ENCODE measurements around the gene MYDGF.

Gene MYDGF

GRCh38 chr19:4640247-4641000 is 29.7 kb downstream of the MYDGF start:
- peak overlapping the region; percentile 68 for H3K27ac Mint-ChIP-seq (ENCODE audit: low read depth)
- H3K36me3 Mint-ChIP-seq (ENCODE audit: insufficient read depth) = no peaks in the 10 kb centered on the region
- H3K9me3 Mint-ChIP-seq = no peaks in the 10 kb centered on the region
- no peaks in the 10 kb centered on the region for H3K27me3 Mint-ChIP-seq
- no peak for DNase-seq (ENCODE audit: low spot score in 2 of 2)
- ATAC-seq (replicated peaks; ENCODE audit: extremely low read depth, poor library complexity, severe bottlenecking) = no peak
- peak overlapping the region; percentile 96 for H3K4me3 Mint-ChIP-seq
- H3K4me1 Mint-ChIP-seq = peaks cover 20% of the 10 kb centered on the region

DNA sequence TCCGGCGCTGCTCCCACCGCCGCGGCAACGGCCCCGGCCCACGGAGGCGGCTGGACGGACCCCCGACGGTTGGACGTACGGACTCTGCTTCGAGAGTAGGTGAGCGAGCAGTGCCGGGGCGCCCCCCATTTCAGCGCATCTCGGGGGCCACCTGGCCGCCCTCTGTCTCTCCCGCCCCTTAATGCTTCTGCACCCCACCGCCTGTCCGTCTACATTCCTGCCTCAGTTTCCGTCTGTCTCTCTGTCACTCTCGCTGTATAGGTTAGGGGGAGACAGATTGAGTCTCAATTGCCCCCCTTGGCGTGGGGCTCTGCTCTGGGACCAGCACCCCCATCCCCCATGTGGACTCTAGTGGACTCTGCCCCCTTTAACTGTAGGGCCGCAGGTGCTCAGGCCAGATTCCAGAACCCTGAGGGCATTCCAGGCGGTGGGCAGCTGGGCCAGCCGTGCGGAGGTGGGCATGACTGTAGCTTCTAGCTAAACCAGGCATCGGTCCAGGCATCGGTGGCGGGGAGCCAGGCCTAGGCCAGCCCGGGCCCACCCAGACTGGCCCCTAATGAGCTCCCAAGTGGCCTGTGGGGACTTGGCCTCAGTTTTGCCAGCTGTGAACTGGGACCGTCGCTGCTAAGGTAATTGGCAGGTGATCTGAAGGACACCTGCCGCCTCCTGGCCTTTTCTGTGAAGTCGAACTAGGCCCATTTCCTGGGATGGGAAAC is 30.5 kb downstream of the MYDGF start:
- no peak for ATAC-seq (replicated peaks; ENCODE audit: extremely low read depth, poor library complexity, severe bottlenecking)
- Mint-ChIP-seq H3K9me3 (no peaks in the 10 kb centered on the region), H3K27me3 (no peaks in the 10 kb centered on the region), H3K27ac (ENCODE audit: low read depth) (peak overlapping the region; percentile 99), H3K36me3 (ENCODE audit: insufficient read depth) (no peaks in the 10 kb centered on the region), H3K4me1 (peaks cover 20% of the 10 kb centered on the region), H3K4me3 (peak overlapping the region; percentile 96)
- no peak for DNase-seq (ENCODE audit: low spot score in 2 of 2)

- Mint-ChIP-seq H3K27ac (ENCODE audit: low read depth) (peak within 1 kb of the TSS; percentile 99), H3K27me3 (no peaks in the 10 kb centered on the region), H3K4me3 (peak within 1 kb of the TSS; percentile 96), H3K36me3 (ENCODE audit: insufficient read depth) (no peaks in the 10 kb centered on the region), H3K4me1 (peaks cover 20% of the 10 kb centered on the region), H3K9me3 (no peaks in the 10 kb centered on the region)
- ATAC-seq (replicated peaks; ENCODE audit: extremely low read depth, poor library complexity, severe bottlenecking) (peak; percentile 94), DNase-seq (ENCODE audit: low spot score in 2 of 2) (peak; percentile 97 to 98)
Measured at GRCh38 chr19:4638828-4639530, 31.2 kb downstream of the MYDGF start, which contains the start of gene TNFAIP8L1. TSS of gene TNFAIP8L1 (plus strand) at chr19:4639516. CDS start at chr19:4651870, 12,354 bp downstream.

DNA sequence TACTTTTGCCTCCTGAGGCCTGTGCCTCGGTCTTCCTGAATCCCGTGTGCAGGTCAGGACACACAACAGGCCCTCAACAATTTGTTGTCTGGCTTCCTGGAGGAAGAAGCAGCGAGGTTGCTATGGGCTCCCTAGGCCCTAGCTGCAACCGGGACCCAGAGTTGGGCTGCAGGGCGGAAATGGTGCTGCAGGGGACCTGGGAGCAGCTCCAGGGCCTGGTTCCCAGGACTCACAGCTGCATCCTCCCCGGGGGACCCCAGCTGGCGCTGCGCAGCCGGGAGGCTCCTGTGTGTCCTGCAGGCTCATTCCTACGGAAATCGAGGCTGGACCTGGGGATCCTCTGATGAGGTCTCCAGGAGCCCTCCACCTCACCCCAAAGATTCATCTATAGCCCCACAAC is 31.8 kb downstream of the MYDGF start:
- no peaks in the 10 kb centered on the region for H3K27me3 Mint-ChIP-seq
- H3K36me3 Mint-ChIP-seq (ENCODE audit: insufficient read depth) = no peaks in the 10 kb centered on the region
- peaks cover 24% of the 10 kb centered on the region for H3K4me1 Mint-ChIP-seq
- DNase-seq (ENCODE audit: low spot score in 2 of 2) (no peak), ATAC-seq (replicated peaks; ENCODE audit: extremely low read depth, poor library complexity, severe bottlenecking) (no peak)
- H3K27ac Mint-ChIP-seq (ENCODE audit: low read depth) = peak overlapping the region; percentile 99
- H3K9me3 Mint-ChIP-seq = no peaks in the 10 kb centered on the region
- peak overlapping the region; percentile 96 for H3K4me3 Mint-ChIP-seq

- H3K9me3 Mint-ChIP-seq = no peaks in the 10 kb centered on the region
- DNase-seq (ENCODE audit: low spot score in 2 of 2) = no peak
- H3K4me1 Mint-ChIP-seq = peaks cover 26% of the 10 kb centered on the region
- ATAC-seq (replicated peaks; ENCODE audit: extremely low read depth, poor library complexity, severe bottlenecking) = no peak
- H3K27ac Mint-ChIP-seq (ENCODE audit: low read depth) = peak overlapping the region; percentile 16
- peak overlapping the region; percentile 48 for H3K4me3 Mint-ChIP-seq
- no peaks in the 10 kb centered on the region for H3K36me3 Mint-ChIP-seq (ENCODE audit: insufficient read depth)
- no peaks in the 10 kb centered on the region for H3K27me3 Mint-ChIP-seq
Measured at GRCh38 chr19:4636761-4637160, 33.4 kb downstream of the MYDGF start.

DNA sequence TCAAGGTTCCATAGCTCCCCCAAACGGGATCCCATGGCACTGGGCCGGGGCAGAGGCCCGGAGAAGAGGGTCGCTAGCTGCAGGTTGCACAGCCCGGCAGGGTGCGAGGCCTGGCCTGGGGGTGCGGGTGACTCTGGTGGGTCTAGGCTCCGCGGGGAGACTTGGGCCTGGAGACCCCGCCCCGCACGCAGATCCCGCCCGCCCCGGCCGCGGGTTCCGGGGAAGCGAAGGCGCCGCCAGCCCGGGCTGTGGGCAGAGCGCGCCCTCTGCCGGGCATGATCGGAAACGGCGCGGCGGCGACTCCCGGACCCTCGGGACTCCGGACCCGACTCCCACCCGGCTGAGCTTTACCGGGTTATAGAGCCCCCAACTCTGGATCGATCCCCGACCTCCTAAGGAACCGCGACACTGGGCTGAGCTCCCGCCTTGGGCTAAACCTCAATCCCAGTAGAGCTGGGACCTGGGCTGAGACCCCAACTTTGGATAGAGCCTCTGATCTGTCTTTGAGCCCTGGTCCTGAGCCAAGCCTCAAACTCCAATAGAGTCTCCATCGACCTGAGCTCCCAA is 33.9 kb downstream of the MYDGF start:
- Mint-ChIP-seq H3K27ac (ENCODE audit: low read depth) (peak overlapping the region; percentile 16), H3K36me3 (ENCODE audit: insufficient read depth) (no peaks in the 10 kb centered on the region)

DNA sequence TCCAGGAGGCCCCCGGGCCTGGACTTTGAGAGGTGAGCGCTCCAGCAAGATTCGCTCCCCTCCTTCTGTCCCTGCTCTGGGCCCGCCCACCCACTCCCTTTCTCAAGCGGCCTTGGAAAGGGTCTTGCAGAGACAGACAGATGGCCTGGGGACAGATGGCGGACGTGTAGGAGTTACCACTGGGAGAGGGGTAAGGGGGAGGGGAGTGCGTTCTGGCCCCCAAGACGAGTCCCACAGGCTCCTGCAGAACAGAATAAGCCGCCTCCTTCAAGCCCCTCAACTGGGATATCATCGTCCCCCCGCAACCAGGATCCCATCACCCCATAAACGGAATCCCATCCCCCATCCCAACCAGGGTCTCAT is 34.4 kb downstream of the MYDGF start:
- DNase-seq (ENCODE audit: low spot score in 2 of 2) (no peak), ATAC-seq (replicated peaks; ENCODE audit: extremely low read depth, poor library complexity, severe bottlenecking) (no peak)
- H3K27ac Mint-ChIP-seq (ENCODE audit: low read depth) = no peak overlapping the region
- H3K4me3 Mint-ChIP-seq = peak overlapping the region; percentile 48
- no peaks in the 10 kb centered on the region for H3K36me3 Mint-ChIP-seq (ENCODE audit: insufficient read depth)
- no peaks in the 10 kb centered on the region for H3K27me3 Mint-ChIP-seq
- H3K4me1 Mint-ChIP-seq = peaks cover 25% of the 10 kb centered on the region
- H3K9me3 Mint-ChIP-seq = no peaks in the 10 kb centered on the region

More for the DNA sequence above, 33.9 kb downstream of the MYDGF start:
- ATAC-seq (replicated peaks; ENCODE audit: extremely low read depth, poor library complexity, severe bottlenecking) (no peak), DNase-seq (ENCODE audit: low spot score in 2 of 2) (peak; percentile 43 to 70)
- Mint-ChIP-seq H3K4me3 (peak overlapping the region; percentile 48), H3K4me1 (peaks cover 26% of the 10 kb centered on the region), H3K9me3 (no peaks in the 10 kb centered on the region), H3K27me3 (no peaks in the 10 kb centered on the region)

DNA sequence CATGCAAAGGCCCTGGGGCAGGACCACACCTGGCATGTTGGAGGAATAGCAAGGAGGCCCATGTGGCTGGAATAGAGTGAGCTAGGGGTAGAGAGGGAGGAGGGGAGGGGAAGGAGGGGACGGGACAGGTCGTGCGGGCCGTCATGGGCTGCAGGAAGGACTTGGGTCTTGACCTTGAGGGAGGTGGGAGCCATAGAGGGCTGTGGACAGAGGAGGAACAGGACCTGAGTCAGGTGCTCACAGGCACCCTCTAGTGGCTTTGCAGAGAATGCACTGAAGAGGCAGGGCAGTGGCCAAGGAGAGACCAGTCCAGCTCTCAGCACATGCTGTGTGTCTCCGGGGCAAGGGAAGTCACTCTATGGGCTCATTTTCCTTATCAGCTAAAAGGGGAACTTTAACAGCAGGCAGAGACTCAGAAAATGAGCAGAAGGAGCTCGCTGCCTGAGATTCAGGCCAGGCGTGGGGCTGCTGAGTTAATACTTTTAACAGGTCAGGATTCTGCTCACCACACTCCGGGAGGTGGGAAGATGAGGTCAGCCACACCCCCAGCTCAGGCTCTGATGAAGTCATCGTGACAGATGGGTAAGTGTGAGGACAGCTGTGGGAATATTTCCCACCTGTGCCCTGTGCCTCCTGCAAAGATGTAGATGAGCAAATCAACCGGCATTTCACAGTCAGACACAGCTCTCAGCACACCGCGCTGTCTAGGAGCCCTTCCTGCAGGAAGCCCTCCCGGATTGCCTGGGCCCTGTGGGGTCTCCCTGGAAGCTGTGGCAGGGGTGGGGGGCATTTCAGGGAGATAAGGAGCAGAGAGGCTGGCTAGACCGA is 36.8 kb downstream of the MYDGF start:
- Mint-ChIP-seq H3K27me3 (peaks cover 1% of the 10 kb centered on the region), H3K9me3 (no peaks in the 10 kb centered on the region), H3K4me3 (no peak overlapping the region), H3K4me1 (peaks cover 7% of the 10 kb centered on the region), H3K36me3 (ENCODE audit: insufficient read depth) (no peaks in the 10 kb centered on the region), H3K27ac (ENCODE audit: low read depth) (no peak overlapping the region)
- peak; percentile 52 for ATAC-seq (replicated peaks; ENCODE audit: extremely low read depth, poor library complexity, severe bottlenecking)
- peak; percentile 32 for DNase-seq (ENCODE audit: low spot score in 2 of 2)

DNA sequence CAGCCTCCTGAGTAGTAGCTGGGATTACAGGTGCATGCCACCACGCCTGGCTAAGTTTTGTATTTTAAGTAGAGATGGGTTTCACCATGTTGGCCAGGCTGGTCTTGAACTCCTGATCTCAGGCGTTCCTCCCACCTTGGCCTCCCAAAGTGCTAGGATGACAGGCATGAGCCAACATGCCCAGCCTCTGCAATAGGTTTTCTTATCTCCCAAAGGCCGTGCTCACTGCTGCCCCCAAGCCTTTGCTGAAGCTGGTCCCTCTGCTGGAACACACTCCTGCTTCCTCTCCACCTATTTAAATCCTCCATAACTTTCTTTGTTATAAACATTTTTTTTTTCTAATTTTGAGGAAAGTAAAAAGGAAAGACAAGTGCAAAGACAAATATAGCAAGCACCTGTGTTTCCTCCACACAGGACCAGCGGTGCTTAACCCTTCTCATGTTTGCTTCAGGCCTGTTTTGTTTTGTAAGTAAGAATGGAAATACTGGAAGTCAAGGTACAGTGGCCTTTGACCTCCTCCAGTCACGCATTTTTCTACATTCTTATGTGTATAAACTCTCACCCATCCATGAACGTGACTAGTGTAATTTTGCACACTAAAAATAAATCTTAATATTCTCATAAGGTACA is 45.3 kb downstream of the MYDGF start:
- no peak for DNase-seq (ENCODE audit: low spot score in 2 of 2)
- H3K27me3 Mint-ChIP-seq = peaks cover 42% of the 10 kb centered on the region
- no peak overlapping the region for H3K27ac Mint-ChIP-seq (ENCODE audit: low read depth)
- ATAC-seq (replicated peaks; ENCODE audit: extremely low read depth, poor library complexity, severe bottlenecking) = no peak
- no peaks in the 10 kb centered on the region for H3K9me3 Mint-ChIP-seq
- no peaks in the 10 kb centered on the region for H3K36me3 Mint-ChIP-seq (ENCODE audit: insufficient read depth)
- no peak overlapping the region for H3K4me3 Mint-ChIP-seq
- H3K4me1 Mint-ChIP-seq = no peaks in the 10 kb centered on the region

GRCh38 chr19:4624301-4624700 is 45.8 kb downstream of the MYDGF start:
- no peaks in the 10 kb centered on the region for H3K4me1 Mint-ChIP-seq
- H3K36me3 Mint-ChIP-seq (ENCODE audit: insufficient read depth) = no peaks in the 10 kb centered on the region
- H3K4me3 Mint-ChIP-seq = no peak overlapping the region
- peaks cover 47% of the 10 kb centered on the region for H3K27me3 Mint-ChIP-seq
- ATAC-seq (replicated peaks; ENCODE audit: extremely low read depth, poor library complexity, severe bottlenecking) (no peak), DNase-seq (ENCODE audit: low spot score in 2 of 2) (no peak)
- H3K27ac Mint-ChIP-seq (ENCODE audit: low read depth) = no peak overlapping the region
- no peaks in the 10 kb centered on the region for H3K9me3 Mint-ChIP-seq

DNA sequence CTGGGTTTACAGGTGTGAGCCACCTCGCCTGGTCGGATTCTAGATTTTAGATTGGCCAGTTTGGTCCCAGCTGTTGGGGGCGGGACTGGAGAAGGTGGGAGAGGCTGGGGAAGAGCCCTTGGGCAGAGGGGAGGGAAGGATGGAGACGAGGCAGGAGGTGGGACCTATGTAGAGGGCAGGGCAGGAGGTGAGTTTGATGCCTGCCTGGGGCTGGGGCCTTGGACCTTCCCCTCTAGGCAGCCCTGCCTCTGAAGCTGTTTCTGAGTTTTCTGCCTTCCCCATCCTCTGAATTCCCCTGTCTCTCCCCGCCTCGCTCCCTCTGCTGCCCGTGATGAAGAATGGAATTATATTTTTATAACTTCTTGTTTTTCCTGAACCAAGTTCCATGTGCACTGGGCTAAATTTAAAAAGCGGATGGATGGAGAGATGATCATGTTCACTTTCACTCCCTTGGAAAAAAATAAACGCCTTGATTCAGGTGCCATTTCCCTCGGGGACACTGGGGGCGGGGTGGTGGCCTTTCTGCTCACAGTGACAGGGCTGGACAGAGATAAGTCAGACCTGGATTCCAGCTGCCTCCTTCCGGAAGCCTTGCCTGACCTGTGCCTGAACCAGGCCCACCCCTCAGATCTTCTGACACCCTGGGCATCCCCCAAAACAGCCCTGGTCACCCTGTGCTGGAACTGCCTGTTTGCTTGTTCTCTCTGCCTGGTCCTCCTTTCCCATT is 47.3 kb downstream of the MYDGF start:
- ATAC-seq (replicated peaks; ENCODE audit: extremely low read depth, poor library complexity, severe bottlenecking) = no peak
- no peaks in the 10 kb centered on the region for H3K9me3 Mint-ChIP-seq
- no peak for DNase-seq (ENCODE audit: low spot score in 2 of 2)
- H3K4me1 Mint-ChIP-seq = no peaks in the 10 kb centered on the region
- no peaks in the 10 kb centered on the region for H3K36me3 Mint-ChIP-seq (ENCODE audit: insufficient read depth)
- H3K4me3 Mint-ChIP-seq = no peak overlapping the region
- H3K27me3 Mint-ChIP-seq = peaks cover 46% of the 10 kb centered on the region
- no peak overlapping the region for H3K27ac Mint-ChIP-seq (ENCODE audit: low read depth)
